GM12864 (cell line): ENCODE data around the gene POP7.
A peak's percentile ranks its signal among the peaks of the same experiment; 100 is the strongest.

Source experiments
- DNase-seq: peaks from one replicate; pipeline ENCODE4 v3.0.0-alpha.2; 2011; ENCODE audit warnings: low read depth
- H3K4me3 ChIP-seq: 2 replicates; pipeline ENCODE4 v1.5.1; 2011; ENCODE audit warnings: mild to moderate bottlenecking, low read depth, low read length, control low read depth
- CTCF ChIP-seq: IDR thresholded peaks from 2 replicates; pipeline ENCODE4 v1.5.1; 2011; ENCODE audit warnings: low read depth, mild to moderate bottlenecking, moderate library complexity, low read length, control low read depth, inconsistent platforms; ENCODE audit errors: missing control alignments

The POP7 gene

GRCh38 chr7:100688326-100688860, 17.5 kb upstream of the POP7 start:
- no peak for TF ChIP-seq CTCF
- DNase-seq, result no peak

GRCh38 chr7:100689230-100690135, 16.4 kb upstream of the POP7 start:
- no peak for DNase-seq
- TF ChIP-seq CTCF, result peak; percentile 3

More at GRCh38 chr7:100688326-100688860, 17.5 kb upstream of the POP7 start:
- no peak overlapping the region for H3K4me3 ChIP-seq

GRCh38 chr7:100691676-100692577, 14.0 kb upstream of the POP7 start:
- peak overlapping the region; percentile 95 for H3K4me3 ChIP-seq
- no peak for DNase-seq
- TF ChIP-seq CTCF, result peak; percentile 86

More at GRCh38 chr7:100689230-100690135, 16.4 kb upstream of the POP7 start:
- H3K4me3 ChIP-seq, result no peak overlapping the region

GRCh38 chr7:100692578-100692961, 13.4 kb upstream of the POP7 start:
- TF ChIP-seq CTCF, result no peak
- peak overlapping the region; percentile 95 for H3K4me3 ChIP-seq

GRCh38 chr7:100693312-100694097, 12.4 kb upstream of the POP7 start:
- peak overlapping the region; percentile 95 for H3K4me3 ChIP-seq
- DNase-seq, result no peak
- TF ChIP-seq CTCF, result no peak

More at GRCh38 chr7:100692578-100692961, 13.4 kb upstream of the POP7 start:
- no peak for DNase-seq
